ENCODE data around the gene TBC1D5. TPM values are rescaled to one million over a fixed set of nuclear protein-coding genes. Genes with fewer than 3 reads are reported as not detected.
"Not testable (repeated sequence)": the region's sequence is repeated elsewhere in the genome, so short reads cannot be mapped to it uniquely, and the experiment has no call there.

Gene TBC1D5
- total RNA-seq, 1 donor from 2014 or later, result 75.6 TPM

DNA sequence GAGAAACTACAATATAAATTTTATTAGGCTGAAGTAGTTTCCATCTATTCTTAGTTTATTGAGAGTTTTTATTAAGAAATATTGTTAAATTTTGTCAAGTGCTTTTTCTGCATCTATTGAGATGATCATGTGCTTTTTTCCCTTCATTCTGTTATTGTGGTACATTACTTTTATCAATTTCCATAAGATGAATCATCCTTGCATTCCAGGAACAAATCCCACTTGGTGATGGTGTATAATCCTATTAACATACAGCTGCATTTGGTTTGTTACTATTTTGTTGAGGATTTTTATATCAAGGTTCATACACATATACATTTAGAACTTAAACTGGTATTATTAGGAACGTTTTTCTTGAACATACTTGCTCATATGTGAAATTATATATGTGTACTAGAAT is 199.8 kb downstream of the TBC1D5 start:
- intact Hi-C loops (cut with DNase I), result no loop called here
- TF ChIP-seq, protein P1, sequence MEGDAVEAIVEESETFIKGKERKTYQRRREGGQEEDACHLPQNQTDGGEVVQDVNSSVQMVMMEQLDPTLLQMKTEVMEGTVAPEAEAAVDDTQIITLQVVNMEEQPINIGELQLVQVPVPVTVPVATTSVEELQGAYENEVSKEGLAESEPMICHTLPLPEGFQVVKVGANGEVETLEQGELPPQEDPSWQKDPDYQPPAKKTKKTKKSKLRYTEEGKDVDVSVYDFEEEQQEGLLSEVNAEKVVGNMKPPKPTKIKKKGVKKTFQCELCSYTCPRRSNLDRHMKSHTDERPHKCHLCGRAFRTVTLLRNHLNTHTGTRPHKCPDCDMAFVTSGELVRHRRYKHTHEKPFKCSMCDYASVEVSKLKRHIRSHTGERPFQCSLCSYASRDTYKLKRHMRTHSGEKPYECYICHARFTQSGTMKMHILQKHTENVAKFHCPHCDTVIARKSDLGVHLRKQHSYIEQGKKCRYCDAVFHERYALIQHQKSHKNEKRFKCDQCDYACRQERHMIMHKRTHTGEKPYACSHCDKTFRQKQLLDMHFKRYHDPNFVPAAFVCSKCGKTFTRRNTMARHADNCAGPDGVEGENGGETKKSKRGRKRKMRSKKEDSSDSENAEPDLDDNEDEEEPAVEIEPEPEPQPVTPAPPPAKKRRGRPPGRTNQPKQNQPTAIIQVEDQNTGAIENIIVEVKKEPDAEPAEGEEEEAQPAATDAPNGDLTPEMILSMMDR (IDR thresholded peaks at IDR 0.05), result no peak
- H3K9me3 ChIP-seq, result no peaks in the 10 kb centered on the region
- no peak overlapping the region for H3K4me3 ChIP-seq
- no peaks in the 10 kb centered on the region for H3K4me1 ChIP-seq
- DNase-seq (no peak), ATAC-seq (no peak)
- peaks cover 3% of the 10 kb centered on the region for H3K36me3 ChIP-seq
- H3K27ac ChIP-seq, result no peak overlapping the region
- no peaks in the 10 kb centered on the region for H3K27me3 ChIP-seq (ENCODE audit: low read depth)

DNA sequence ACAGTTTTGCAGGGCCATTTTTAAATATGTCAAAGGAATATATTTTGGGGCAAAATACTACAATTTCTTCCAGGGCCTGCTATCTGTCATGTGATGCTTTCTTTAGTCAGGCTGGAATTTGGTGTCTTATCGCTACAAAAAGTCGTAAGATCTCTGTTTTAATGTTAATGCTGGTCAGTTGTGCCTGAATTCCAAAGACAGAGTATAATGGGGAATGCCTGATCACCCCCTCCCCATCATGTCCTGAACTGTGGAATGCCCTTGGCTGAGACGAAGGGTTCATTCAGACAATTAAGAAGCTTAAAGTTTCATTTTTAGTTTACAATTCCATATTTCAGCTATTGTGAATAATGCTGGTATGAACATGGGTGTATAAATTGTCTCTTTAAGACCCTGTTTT is 203.0 kb downstream of the TBC1D5 start:
- Histone ChIP-seq H3K27ac (no peak overlapping the region), H3K9me3 (no peaks in the 10 kb centered on the region), H3K27me3 (ENCODE audit: low read depth) (no peaks in the 10 kb centered on the region), H3K4me3 (no peak overlapping the region), H3K36me3 (peaks cover 3% of the 10 kb centered on the region), H3K4me1 (no peaks in the 10 kb centered on the region)
- TF ChIP-seq, protein P1 (IDR thresholded peaks at IDR 0.05), result no peak
- intact Hi-C loops (cut with DNase I), result no loop called here
- no peak for ATAC-seq
- no peak for DNase-seq

DNA sequence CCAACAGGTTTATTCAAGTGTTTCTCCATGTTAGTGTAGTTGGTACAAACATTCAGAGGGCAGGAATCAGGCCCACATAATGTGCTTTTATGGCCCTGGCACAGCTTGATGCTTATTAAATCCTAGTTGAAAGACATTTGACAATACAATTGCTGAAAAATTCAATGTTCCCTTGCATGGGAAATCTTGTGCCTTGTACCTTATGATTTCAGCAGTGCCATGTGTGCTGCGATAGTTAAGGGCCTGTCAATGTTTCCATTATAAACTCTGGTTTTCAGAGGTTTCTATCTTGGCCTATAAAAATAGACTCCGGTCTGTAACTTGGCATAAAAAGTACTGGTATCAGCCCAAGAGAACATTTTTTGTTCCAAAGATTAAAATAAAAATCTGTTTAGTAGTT is 207.2 kb downstream of the TBC1D5 start:
- Histone ChIP-seq H3K9me3 (no peaks in the 10 kb centered on the region), H3K4me1 (no peaks in the 10 kb centered on the region), H3K27ac (no peak overlapping the region), H3K4me3 (no peak overlapping the region), H3K27me3 (ENCODE audit: low read depth) (no peaks in the 10 kb centered on the region), H3K36me3 (no peaks in the 10 kb centered on the region)
- DNase-seq (no peak), ATAC-seq (no peak)
- intact Hi-C loops (cut with DNase I), result no loop called here
- TF ChIP-seq, protein P1 (IDR thresholded peaks at IDR 0.05), result no peak

DNA sequence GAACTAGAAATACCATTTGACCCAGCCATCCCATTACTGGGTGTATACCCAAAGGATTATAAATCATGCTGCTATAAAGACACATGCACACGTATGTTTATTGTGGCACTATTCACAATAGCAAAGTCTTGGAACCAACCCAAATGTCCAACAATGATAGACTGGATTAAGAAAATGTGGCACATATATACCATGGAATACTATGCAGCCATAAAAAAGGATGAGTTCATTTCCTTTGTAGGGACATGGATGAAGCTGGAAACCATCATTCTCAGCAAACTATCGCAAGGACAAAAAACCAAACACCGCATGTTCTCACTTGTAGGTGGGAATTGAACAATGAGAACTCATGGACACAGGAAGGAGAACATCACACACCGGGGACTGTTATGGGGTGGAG is 210.0 kb downstream of the TBC1D5 start:
- not testable (repeated sequence) for H3K9me3 ChIP-seq; H3K27me3 ChIP-seq (ENCODE audit: low read depth); DNase-seq

DNA sequence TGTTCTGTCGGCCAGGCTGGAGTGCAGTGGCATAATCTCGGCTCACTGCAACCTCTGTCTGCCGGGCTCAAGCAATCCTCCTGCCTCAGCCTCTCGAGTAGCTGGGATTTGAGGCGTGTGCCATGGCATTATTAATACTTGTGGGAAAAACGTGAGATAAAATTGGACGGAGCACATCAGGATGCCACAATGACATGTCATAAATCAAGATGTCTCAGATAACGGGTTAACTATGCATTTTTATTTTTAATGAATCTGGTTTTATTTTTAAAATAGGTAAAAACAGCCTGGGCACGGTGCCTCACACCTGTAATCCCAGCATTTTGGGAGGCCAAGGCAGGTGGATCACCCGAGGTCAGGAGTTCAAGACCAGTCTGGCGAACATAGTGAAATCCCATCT is 212.8 kb downstream of the TBC1D5 start:
- H3K27me3 ChIP-seq (ENCODE audit: low read depth), result no peaks in the 10 kb centered on the region
- no peak overlapping the region for H3K27ac ChIP-seq
- DNase-seq, result no peak
- H3K4me1 ChIP-seq, result no peaks in the 10 kb centered on the region
- TF ChIP-seq, protein P1 (IDR thresholded peaks at IDR 0.05), result no peak
- no peaks in the 10 kb centered on the region for H3K9me3 ChIP-seq
- no peak for ATAC-seq
- no peak overlapping the region for H3K4me3 ChIP-seq
- intact Hi-C loops (cut with DNase I), result no loop called here
- H3K36me3 ChIP-seq, result no peaks in the 10 kb centered on the region

More for the DNA sequence above, 210.0 kb downstream of the TBC1D5 start:
- H3K4me3 ChIP-seq; H3K27ac ChIP-seq; intact Hi-C loops (cut with DNase I); H3K36me3 ChIP-seq; H3K4me1 ChIP-seq; ATAC-seq: not testable (repeated sequence)

DNA sequence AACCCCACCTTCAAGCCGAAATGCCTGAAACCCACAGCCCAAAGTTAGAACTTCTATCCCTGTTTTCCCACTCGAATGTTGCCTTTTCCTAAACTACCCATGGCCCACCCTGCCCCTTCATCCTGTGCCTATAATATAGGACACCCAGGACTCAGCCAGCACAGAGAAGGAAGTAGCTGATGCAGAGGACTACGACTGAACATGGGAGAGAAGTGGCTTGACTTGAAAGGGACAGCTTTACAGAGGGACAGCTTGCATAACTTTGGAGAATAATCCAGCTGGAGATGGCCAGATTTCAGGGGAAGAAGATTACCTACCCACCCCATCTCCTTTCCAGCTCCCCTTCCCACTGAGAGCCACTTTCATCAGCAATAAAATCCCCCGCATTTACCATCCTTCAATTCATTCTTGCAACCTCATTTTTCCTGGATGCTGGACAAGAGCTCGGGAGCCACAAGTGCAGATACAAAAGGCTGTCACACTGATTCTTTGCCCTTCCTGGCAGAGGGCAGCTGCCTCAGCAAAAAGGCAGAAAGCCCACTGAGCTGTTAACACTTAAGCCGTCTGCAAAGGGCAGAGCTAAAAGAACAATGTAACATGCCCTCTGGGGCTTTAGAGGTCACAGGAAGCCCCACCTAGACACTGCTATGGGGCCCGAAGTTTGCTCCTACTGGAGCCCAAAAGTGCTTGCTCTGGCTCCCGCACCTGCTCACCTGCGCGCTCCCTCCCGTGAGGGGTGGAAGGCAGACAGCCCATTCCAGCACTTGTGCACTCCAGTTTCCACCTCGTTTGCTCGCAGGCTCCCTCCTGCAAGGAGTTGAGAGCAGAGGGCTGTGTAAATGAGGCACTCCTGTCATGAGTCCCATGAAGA is 224.0 kb downstream of the TBC1D5 start:
- DNase-seq, result peak; percentile 49
- H3K4me3 ChIP-seq, result no peak overlapping the region
- ATAC-seq, result peak; percentile 62 to 69

More for the DNA sequence above, 224.0 kb downstream of the TBC1D5 start:
- TF ChIP-seq, protein P1 (IDR thresholded peaks at IDR 0.05), result no peak
- Histone ChIP-seq H3K9me3 (no peaks in the 10 kb centered on the region), H3K27me3 (ENCODE audit: low read depth) (no peaks in the 10 kb centered on the region), H3K36me3 (no peaks in the 10 kb centered on the region), H3K4me1 (peaks cover 16% of the 10 kb centered on the region), H3K27ac (no peak overlapping the region)
- intact Hi-C loops (cut with DNase I), result no loop called here
